ENCODE measurements around the gene CDS2. TPM values are rescaled to one million over a fixed set of nuclear protein-coding genes. Genes with fewer than 3 reads are reported as not detected.

The CDS2 gene
- total and polyA plus RNA-seq, 2 of the 13 experiments (the other 11 are each of a cell fraction or from before 2014, with no cell fraction given), result 81.3 to 153 TPM

GRCh38 chr20:5126512-5127203 lies at the start of gene CDS2 (continued):
- TF ChIP-seq TRIM22 (IDR thresholded peaks at IDR 0.05), result no peak
- TF ChIP-seq PREB (CRISPR knock-in tag; IDR thresholded peaks at IDR 0.05), result peak; percentile 59; the same call in 1 of the 2 replicates
- no peak; the same call in 1 of the 2 replicates for TF ChIP-seq ZNF550 (CRISPR knock-in tag; IDR thresholded peaks at IDR 0.05; ENCODE audit: borderline replicate concordance)
- no peak; the same call in 1 of the 2 replicates for TF ChIP-seq HMG20B (CRISPR knock-in tag; conservative IDR thresholded peaks at IDR 0.05)
- TF ChIP-seq ZNF691 (CRISPR knock-in tag; IDR thresholded peaks at IDR 0.05; ENCODE audit: borderline replicate concordance, low read depth), result no peak
- TF ChIP-seq ZC3H4 (CRISPR knock-in tag; IDR thresholded peaks at IDR 0.05; ENCODE audit: borderline replicate concordance), result no peak
- TF ChIP-seq ZNF605 (CRISPR knock-in tag; IDR thresholded peaks at IDR 0.05), result peak; percentile 33; the same call in 1 of the 2 replicates
- TF ChIP-seq ATF4 (CRISPR knock-in tag; IDR thresholded peaks at IDR 0.05), result peak in 1 of 2 experiments; percentile 58; a peak in 1 of 4 replicates
- peak; percentile 32 for TF ChIP-seq RELA (CRISPR knock-in tag; IDR thresholded peaks at IDR 0.05)
- TF ChIP-seq GMEB2 (CRISPR knock-in tag; IDR thresholded peaks at IDR 0.05; ENCODE audit: low read depth), result peak; percentile 61
- TF ChIP-seq MIER3 (CRISPR knock-in tag; IDR thresholded peaks at IDR 0.05; ENCODE audit: borderline replicate concordance), result peak; percentile 98
- TF ChIP-seq CREB3 (CRISPR knock-in tag; IDR thresholded peaks at IDR 0.05), result no peak
- TF ChIP-seq MAFK (conservative IDR thresholded peaks at IDR 0.05 in 1 of 2, IDR thresholded peaks at IDR 0.05 in 1 of 2; ENCODE audit: low read length in 2 of 2), result no peak
- TF ChIP-seq ZNF749 (CRISPR knock-in tag; IDR thresholded peaks at IDR 0.05; ENCODE audit: borderline replicate concordance), result peak; percentile 87; the same call in 1 of the 2 replicates
- no peak for TF ChIP-seq PTBP1 (IDR thresholded peaks at IDR 0.05; ENCODE audit: low read depth, low read length, poor library complexity, severe bottlenecking)
- TF ChIP-seq ZNF230 (CRISPR knock-in tag; IDR thresholded peaks at IDR 0.05), result no peak; the same call in 1 of the 2 replicates
- TF ChIP-seq PAWR (CRISPR knock-in tag; IDR thresholded peaks at IDR 0.05; ENCODE audit: borderline replicate concordance), result no peak
- peak; percentile 92 for TF ChIP-seq SKI (IDR thresholded peaks at IDR 0.05; ENCODE audit: partially characterized antibody)
- peak; percentile 71; the same call in 1 of the 2 replicates for TF ChIP-seq DR1 (CRISPR knock-in tag; IDR thresholded peaks at IDR 0.05)
- no peak for TF ChIP-seq NFIB (CRISPR knock-in tag; IDR thresholded peaks at IDR 0.05; ENCODE audit: borderline replicate concordance)
- TF ChIP-seq ZNF350 (CRISPR knock-in tag; IDR thresholded peaks at IDR 0.05; ENCODE audit: borderline replicate concordance, low read depth), result peak; percentile 96
- TF ChIP-seq ARNTL (CRISPR knock-in tag; IDR thresholded peaks at IDR 0.05), result 0 out of 2 replicates have a peak, but pooled peaks have one; percentile 61
- no peak; the same call in 1 of the 2 replicates for TF ChIP-seq TBP (CRISPR knock-in tag; IDR thresholded peaks at IDR 0.05)

Measured in HepG2 (cell line).